ENCODE results near the gene TMCO5A.

TMCO5A gene

GRCh38 chr15:37978231-37978630, 43.8 kb downstream of the TMCO5A start:
- no peak for DNase-seq

- DNase-seq, result no peak
Observed at GRCh38 chr15:37979671-37980409, 45.4 kb downstream of the TMCO5A start.

- no peak for DNase-seq
Observed at GRCh38 chr15:37981201-37981600, 46.8 kb downstream of the TMCO5A start.

- no peak for DNase-seq
Observed at GRCh38 chr15:37981775-37982174, 47.3 kb downstream of the TMCO5A start.

GRCh38 chr15:37984368-37984767, 49.9 kb downstream of the TMCO5A start:
- DNase-seq, result no peak

GRCh38 chr15:37995461-37996347, 61.3 kb downstream of the TMCO5A start:
- no peak for DNase-seq
